IgD-negative memory B cell (primary cell): ENCODE measurements around the gene E2F3. TPM values are rescaled to one million over a fixed set of nuclear protein-coding genes. Genes with fewer than 3 reads are reported as not detected.

ENCODE experiments used
- H3K27ac Mint-ChIP-seq, 3 donors: one replicate each; pipeline ENCODE4 v1.8.0; 2020 to 2022; ENCODE audit warnings: mild to moderate bottlenecking in 3 of 3, mixed read lengths in 3 of 3, moderate library complexity in 1 of 3
- H3K27me3 Mint-ChIP-seq: one replicate; pipeline ENCODE4 v1.8.0; 2021; ENCODE audit warnings: mixed read lengths
- H3K36me3 Mint-ChIP-seq: one replicate; pipeline ENCODE4 v1.8.0; 2020; ENCODE audit warnings: mild to moderate bottlenecking, mixed read lengths
- H3K4me1 Mint-ChIP-seq, 3 donors: one replicate each; pipeline ENCODE4 v1.8.0; 2020 to 2022; ENCODE audit warnings: mixed read lengths in 3 of 3, mild to moderate bottlenecking in 1 of 3
- H3K4me3 Mint-ChIP-seq, 4 donors: one replicate each; pipeline ENCODE4 v1.8.0; 2020 to 2022; ENCODE audit warnings: mild to moderate bottlenecking in 4 of 4, mixed read lengths in 4 of 4, moderate library complexity in 3 of 4
- H3K9me3 Mint-ChIP-seq, 3 donors: one replicate each; pipeline ENCODE4 v1.8.0; 2020 to 2021; ENCODE audit warnings: mixed read lengths in 3 of 3, mild to moderate bottlenecking in 1 of 3
- polyA plus RNA-seq: library from polyadenylated mRNA; unstranded; fragments of 300-500 nt; fragmentation: Illumina TruSeq; gene quantifications from one replicate; pipeline ENCODE4 v1.2.3, GENCODE V29; 2021

The E2F3 gene
- 3.0 TPM for polyA plus RNA-seq

GRCh38 chr6:20401205-20402091 is at the start of gene E2F3:
Gene E2F3 (plus strand): TSS chr6:20401879. CDS start chr6:20402233, 354 bp downstream.
- Mint-ChIP-seq H3K4me3 (peak within 1 kb of the TSS; percentile 89 to 95 (median 92)), H3K27ac (peak within 1 kb of the TSS; percentile 88 to 98 (median 98)), H3K4me1 (peaks cover 7 to 21% (median 17%) of the 10 kb centered on the region in 3 donors), H3K9me3 (no peaks in the 10 kb centered on the region), H3K36me3 (no peaks in the 10 kb centered on the region), H3K27me3 (no peaks in the 10 kb centered on the region)

GRCh38 chr6:20352346-20352745 is 49.3 kb upstream of the E2F3 start:
- Mint-ChIP-seq H3K4me1 (no peaks in the 10 kb centered on the region), H3K4me3 (no peak overlapping the region), H3K36me3 (no peaks in the 10 kb centered on the region), H3K27ac (no peak overlapping the region), H3K27me3 (peaks cover 3% of the 10 kb centered on the region), H3K9me3 (peaks cover 0 to 13% (median 7%) of the 10 kb centered on the region in 3 donors)

DNA sequence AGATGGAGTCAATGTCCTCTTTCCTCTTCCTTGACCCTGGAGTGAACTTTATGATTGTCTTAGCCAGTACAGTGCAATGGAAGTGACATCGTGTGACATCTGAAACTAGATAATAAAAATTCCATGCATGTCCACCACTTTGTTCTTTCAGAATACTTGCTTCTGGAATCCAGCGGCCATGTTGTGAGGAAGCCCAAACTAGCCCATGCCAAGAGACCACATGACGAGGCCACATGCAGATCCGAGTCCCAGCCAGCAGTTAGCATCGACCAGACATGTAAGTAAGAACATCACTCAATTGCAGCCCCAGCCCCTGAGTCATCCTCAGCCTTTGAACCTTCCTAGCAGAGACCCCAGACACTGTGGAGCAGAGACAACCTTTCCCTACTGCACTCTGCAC is 48.5 kb upstream of the E2F3 start:
- no peak overlapping the region for H3K4me3 Mint-ChIP-seq
- H3K36me3 Mint-ChIP-seq = no peaks in the 10 kb centered on the region
- no peak overlapping the region for H3K27ac Mint-ChIP-seq

DNA sequence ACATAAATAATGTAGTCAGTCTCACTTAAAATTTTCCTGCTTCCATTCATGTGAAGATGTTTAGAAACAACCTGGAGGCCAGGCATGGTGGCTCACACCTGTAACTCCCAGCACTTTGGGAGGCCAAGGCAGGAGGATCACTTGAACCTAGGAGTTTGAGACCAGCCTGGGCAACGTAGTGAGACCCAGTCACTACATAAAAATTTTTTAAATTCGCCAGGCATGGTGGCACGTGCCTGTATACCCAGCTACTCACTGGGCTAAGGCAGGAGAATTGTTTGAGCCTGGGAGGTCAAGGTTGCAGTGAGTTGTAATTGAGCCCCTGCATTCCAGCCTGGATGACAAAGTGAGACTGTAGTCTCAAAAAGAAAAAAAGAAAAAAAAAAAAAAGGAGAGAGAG is 47.3 kb upstream of the E2F3 start:
- no peaks in the 10 kb centered on the region for H3K27me3 Mint-ChIP-seq
- H3K9me3 Mint-ChIP-seq = peaks cover 0 to 10% (median 9%) of the 10 kb centered on the region in 3 donors
- no peaks in the 10 kb centered on the region for H3K36me3 Mint-ChIP-seq
- H3K27ac Mint-ChIP-seq = no peak overlapping the region
- H3K4me1 Mint-ChIP-seq = no peaks in the 10 kb centered on the region
- no peak overlapping the region for H3K4me3 Mint-ChIP-seq

More for the DNA sequence above, 48.5 kb upstream of the E2F3 start:
- H3K4me1 Mint-ChIP-seq = no peaks in the 10 kb centered on the region
- peaks cover 0 to 10% (median 7%) of the 10 kb centered on the region in 3 donors for H3K9me3 Mint-ChIP-seq
- no peaks in the 10 kb centered on the region for H3K27me3 Mint-ChIP-seq

DNA sequence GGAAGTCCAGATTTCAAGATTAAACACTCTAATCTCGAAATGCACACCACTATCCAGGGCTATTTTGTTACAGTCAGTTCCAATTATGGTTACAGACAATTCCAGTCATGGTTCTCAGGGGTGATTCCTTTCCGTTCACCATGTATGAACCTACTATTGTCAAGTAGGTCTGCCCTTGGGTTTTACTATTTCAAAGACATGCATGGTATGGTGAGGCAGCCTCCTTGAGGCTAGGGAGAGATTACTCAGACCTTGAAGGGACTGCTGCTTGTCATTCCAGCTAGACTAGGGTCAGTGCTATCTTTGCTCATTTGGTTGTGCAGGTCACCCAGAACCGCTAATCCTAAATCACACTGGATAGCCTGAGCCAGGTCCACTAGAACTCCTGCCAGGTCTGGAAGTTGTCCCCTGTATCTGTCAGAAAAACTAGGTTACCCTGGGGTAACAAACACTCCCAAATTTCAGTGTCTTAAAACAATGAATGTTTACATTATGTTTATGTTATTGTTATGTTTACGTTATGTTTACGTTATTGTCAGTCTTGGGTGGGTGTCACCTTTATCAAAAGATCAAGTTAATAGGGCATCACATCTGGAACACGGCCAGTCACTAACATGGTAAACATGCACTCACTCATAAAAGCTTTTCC is 41.1 kb upstream of the E2F3 start:
- H3K36me3 Mint-ChIP-seq = peaks cover 1% of the 10 kb centered on the region
- H3K4me3 Mint-ChIP-seq = no peak overlapping the region
- H3K27me3 Mint-ChIP-seq = peaks cover 10% of the 10 kb centered on the region
- no peak overlapping the region for H3K27ac Mint-ChIP-seq
- H3K9me3 Mint-ChIP-seq = peaks cover 3 to 7% (median 4%) of the 10 kb centered on the region in 3 donors
- peaks cover 0 to 7% (median 0%) of the 10 kb centered on the region in 3 donors for H3K4me1 Mint-ChIP-seq

DNA sequence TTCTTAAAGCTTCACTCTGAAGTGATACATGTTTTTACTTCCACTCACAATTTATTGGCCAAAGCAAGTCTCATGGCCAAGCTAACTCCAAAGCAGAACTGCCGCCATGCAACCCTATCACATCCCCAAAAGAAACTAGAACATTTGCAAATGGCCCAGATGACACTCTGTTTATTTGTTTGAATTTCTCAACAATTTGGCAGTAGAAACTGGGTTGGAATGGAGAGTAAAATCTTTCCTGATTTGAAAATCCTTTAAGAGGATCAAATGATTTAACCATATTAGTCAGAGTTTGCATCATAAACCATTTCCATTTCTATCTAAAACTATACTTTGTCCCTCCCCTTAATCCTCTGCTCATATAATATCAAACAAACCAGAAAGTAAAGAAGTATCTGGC is 39.1 kb upstream of the E2F3 start:
- Mint-ChIP-seq H3K9me3 (peaks cover 3 to 7% (median 4%) of the 10 kb centered on the region in 3 donors), H3K4me1 (peaks cover 0 to 15% (median 0%) of the 10 kb centered on the region in 3 donors), H3K36me3 (peaks cover 3% of the 10 kb centered on the region), H3K4me3 (no peak overlapping the region), H3K27ac (no peak overlapping the region), H3K27me3 (peaks cover 15% of the 10 kb centered on the region)

DNA sequence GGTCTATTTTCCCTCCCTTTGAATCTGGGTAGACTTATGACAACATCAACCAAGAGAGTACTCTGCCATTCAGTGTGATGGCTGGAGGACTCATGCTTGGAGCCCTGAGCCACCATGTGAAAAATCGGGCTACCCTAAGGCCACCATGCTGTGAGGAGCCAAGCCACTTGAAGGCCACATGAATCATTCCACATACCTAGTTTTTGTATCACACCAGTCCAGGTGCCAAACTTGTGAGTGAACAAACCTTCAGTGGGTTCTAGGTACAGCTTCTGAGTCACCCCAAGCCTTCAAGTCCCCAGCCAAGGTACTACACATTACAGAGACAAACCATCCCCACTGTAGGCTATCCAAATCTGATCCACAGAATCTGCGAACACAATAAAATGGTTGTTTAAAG is 37.4 kb upstream of the E2F3 start:
- Mint-ChIP-seq H3K4me3 (no peak overlapping the region), H3K4me1 (peaks cover 0 to 15% (median 0%) of the 10 kb centered on the region in 3 donors), H3K36me3 (peaks cover 3% of the 10 kb centered on the region), H3K9me3 (peaks cover 3 to 5% (median 4%) of the 10 kb centered on the region in 3 donors), H3K27me3 (peaks cover 17% of the 10 kb centered on the region), H3K27ac (no peak overlapping the region)

GRCh38 chr6:20365456-20365855 is 36.2 kb upstream of the E2F3 start:
- Mint-ChIP-seq H3K4me3 (no peak overlapping the region), H3K36me3 (peaks cover 5% of the 10 kb centered on the region), H3K9me3 (peaks cover 3 to 5% (median 4%) of the 10 kb centered on the region in 3 donors), H3K27me3 (peaks cover 19% of the 10 kb centered on the region), H3K4me1 (peaks cover 0 to 15% (median 2%) of the 10 kb centered on the region in 3 donors), H3K27ac (no peak overlapping the region)

- H3K36me3 Mint-ChIP-seq = peaks cover 5% of the 10 kb centered on the region
- H3K9me3 Mint-ChIP-seq = peaks cover 0 to 5% (median 0%) of the 10 kb centered on the region in 3 donors
- peak overlapping the region in 2 of 4 donors; percentile 12 to 47 for H3K4me3 Mint-ChIP-seq
- H3K27me3 Mint-ChIP-seq = peaks cover 17% of the 10 kb centered on the region
- peak overlapping the region in 1 of 3 donors; percentile 89 for H3K27ac Mint-ChIP-seq
- peaks cover 0 to 15% (median 2%) of the 10 kb centered on the region in 3 donors for H3K4me1 Mint-ChIP-seq
These were observed 35.4 kb upstream of the E2F3 start for GRCh38 chr6:20366082-20366830.

- H3K36me3 Mint-ChIP-seq = peaks cover 3% of the 10 kb centered on the region
- peaks cover 0 to 15% (median 2%) of the 10 kb centered on the region in 3 donors for H3K4me1 Mint-ChIP-seq
- peak overlapping the region in 1 of 3 donors; percentile 47 for H3K27ac Mint-ChIP-seq
- H3K9me3 Mint-ChIP-seq = peaks cover 0 to 3% (median 0%) of the 10 kb centered on the region in 3 donors
- H3K27me3 Mint-ChIP-seq = peaks cover 17% of the 10 kb centered on the region
- no peak overlapping the region for H3K4me3 Mint-ChIP-seq
These were observed 33.8 kb upstream of the E2F3 start for GRCh38 chr6:20367743-20368485.

- Mint-ChIP-seq H3K9me3 (no peaks in the 10 kb centered on the region), H3K27ac (no peak overlapping the region), H3K36me3 (peaks cover 3% of the 10 kb centered on the region), H3K27me3 (peaks cover 11% of the 10 kb centered on the region), H3K4me3 (no peak overlapping the region), H3K4me1 (peaks cover 0 to 10% (median 2%) of the 10 kb centered on the region in 3 donors)
These were observed 31.3 kb upstream of the E2F3 start for GRCh38 chr6:20370393-20370792.

DNA sequence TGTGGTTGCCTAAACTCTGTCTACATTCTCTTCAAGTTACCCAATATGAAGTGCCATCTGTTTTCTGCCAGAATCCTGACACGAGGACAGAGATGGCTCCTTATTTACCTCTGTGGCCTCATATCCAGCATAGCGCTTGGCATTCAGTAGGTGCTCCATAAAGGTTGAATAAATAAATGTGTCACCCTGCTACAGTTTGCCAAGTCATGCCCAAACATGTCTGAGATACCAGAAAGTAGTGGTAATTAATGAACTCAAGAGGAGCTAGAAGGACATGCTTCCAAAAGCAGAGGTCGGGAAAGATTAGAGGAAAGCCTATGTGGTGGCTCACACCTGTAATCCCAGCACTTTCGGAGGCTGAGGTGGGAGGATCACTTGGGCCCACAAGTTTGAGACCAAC is 30.9 kb upstream of the E2F3 start:
- H3K4me3 Mint-ChIP-seq = no peak overlapping the region
- H3K27me3 Mint-ChIP-seq = peaks cover 8% of the 10 kb centered on the region
- H3K4me1 Mint-ChIP-seq = peaks cover 0 to 8% (median 2%) of the 10 kb centered on the region in 3 donors
- no peak overlapping the region for H3K27ac Mint-ChIP-seq
- peaks cover 3% of the 10 kb centered on the region for H3K36me3 Mint-ChIP-seq
- H3K9me3 Mint-ChIP-seq = no peaks in the 10 kb centered on the region

DNA sequence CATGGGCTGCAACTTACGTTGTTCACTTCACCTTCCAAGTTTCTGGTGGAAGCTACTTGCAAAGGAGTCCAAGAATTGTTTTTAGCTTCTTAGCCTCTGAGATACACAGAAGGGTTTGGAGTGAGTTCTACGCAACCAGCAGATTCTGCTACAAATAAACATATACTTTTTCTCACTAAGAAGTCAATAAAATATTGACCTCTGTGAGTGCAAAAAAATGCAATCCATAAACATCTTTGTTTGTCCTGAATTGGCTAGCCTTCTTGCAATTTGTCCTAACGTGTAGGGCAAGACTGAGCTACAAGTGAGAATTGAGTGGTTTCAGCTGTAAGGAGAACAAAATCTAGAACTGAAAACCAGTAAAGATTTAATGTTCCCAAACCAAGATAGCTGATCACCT is 26.2 kb upstream of the E2F3 start:
- Mint-ChIP-seq H3K4me1 (peaks cover 5 to 8% (median 8%) of the 10 kb centered on the region in 3 donors), H3K27me3 (no peaks in the 10 kb centered on the region), H3K4me3 (no peak overlapping the region), H3K9me3 (no peaks in the 10 kb centered on the region), H3K27ac (peak overlapping the region in 1 of 3 donors; percentile 75), H3K36me3 (no peaks in the 10 kb centered on the region)

DNA sequence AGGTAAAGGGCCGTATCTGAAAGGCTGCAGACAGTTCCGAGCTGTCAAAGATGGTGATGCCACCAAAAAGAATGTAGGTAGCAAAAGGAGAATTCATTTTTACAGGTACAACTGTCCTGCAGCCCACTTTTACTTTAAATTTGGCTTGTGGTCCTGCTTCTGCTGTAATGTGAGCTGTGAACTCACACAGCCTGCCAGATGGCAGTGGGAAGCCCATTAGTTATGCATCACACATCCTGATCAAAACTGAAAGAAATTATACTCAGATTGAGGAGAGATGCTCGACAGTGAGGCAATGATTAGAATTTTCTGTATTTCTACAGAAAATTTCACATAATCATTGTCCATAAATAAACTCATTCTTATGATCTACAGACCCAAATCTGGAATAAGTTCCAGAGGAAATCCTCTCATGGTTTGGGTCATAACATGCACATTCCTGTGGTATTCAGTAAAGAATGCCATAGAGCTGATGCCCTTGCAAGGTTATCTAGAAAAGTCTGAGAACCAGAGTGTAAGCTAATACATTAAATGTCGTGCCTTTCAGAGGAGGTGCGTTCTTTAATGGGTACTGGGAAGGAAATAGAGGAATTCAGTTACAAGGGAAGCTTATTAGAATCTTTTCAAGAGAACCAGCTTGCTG is 23.9 kb upstream of the E2F3 start:
- Mint-ChIP-seq H3K27me3 (no peaks in the 10 kb centered on the region), H3K4me3 (no peak overlapping the region), H3K4me1 (peaks cover 5 to 8% (median 8%) of the 10 kb centered on the region in 3 donors), H3K27ac (no peak overlapping the region), H3K36me3 (no peaks in the 10 kb centered on the region), H3K9me3 (peaks cover 0 to 4% (median 2%) of the 10 kb centered on the region in 3 donors)
